ENCODE results near the gene ATP1A3.
"Not testable (repeated sequence)": the region's sequence is repeated elsewhere in the genome, so short reads cannot be mapped to it uniquely, and the experiment has no call there.

ATP1A3 gene

GRCh38 chr19:41998246-41999020 is 4.4 kb upstream of the ATP1A3 start:
- CTCF ChIA-PET, result interaction anchor here (2.9 kb wide), 1 partner anchor 36 kb away, joined by 9 read pairs; no protein-coding TSS in a partner anchor
- no peak overlapping the region for H3K27ac Mint-ChIP-seq
- no peaks in the 10 kb centered on the region for H3K36me3 Mint-ChIP-seq
- H3K4me3 Mint-ChIP-seq, result no peak overlapping the region
- no peaks in the 10 kb centered on the region for H3K9me3 Mint-ChIP-seq
- H3K27me3 Mint-ChIP-seq, result peaks cover 90% of the 10 kb centered on the region
- DNase-seq, result peak; percentile 60
- H3K4me1 Mint-ChIP-seq, result peaks cover 29% of the 10 kb centered on the region

- CTCF ChIA-PET, result interaction anchor here (0.6 to 1.3 kb wide), 2 partner anchors 37 to 155 kb away, joined by 3 to 4 read pairs; no protein-coding TSS in a partner anchor
- DNase-seq, result peak; percentile 31
- Mint-ChIP-seq H3K27me3 (peaks cover 91% of the 10 kb centered on the region), H3K4me3 (no peak overlapping the region), H3K36me3 (no peaks in the 10 kb centered on the region), H3K9me3 (no peaks in the 10 kb centered on the region), H3K4me1 (peaks cover 29% of the 10 kb centered on the region), H3K27ac (no peak overlapping the region)
Measured at GRCh38 chr19:41997851-41998229, 3.8 kb upstream of the ATP1A3 start.

- CTCF ChIA-PET, result interaction anchor here (0.6 to 1.3 kb wide), 3 partner anchors 11 to 155 kb away, joined by 3 to 4 read pairs (median 3); no protein-coding TSS in a partner anchor
Measured at GRCh38 chr19:41997121-41997850, 3.3 kb upstream of the ATP1A3 start.

GRCh38 chr19:41995959-41996797 is 2.1 kb upstream of the ATP1A3 start:
- no peaks in the 10 kb centered on the region for H3K36me3 Mint-ChIP-seq
- H3K27me3 Mint-ChIP-seq, result peaks cover 81% of the 10 kb centered on the region
- no peak overlapping the region for H3K4me3 Mint-ChIP-seq
- no peak overlapping the region for H3K27ac Mint-ChIP-seq
- peaks cover 30% of the 10 kb centered on the region for H3K4me1 Mint-ChIP-seq
- no peaks in the 10 kb centered on the region for H3K9me3 Mint-ChIP-seq
- no peak for DNase-seq
- CTCF ChIA-PET, result interaction anchor here (1.3 kb wide), 1 partner anchor 38 kb away, joined by 4 read pairs; no protein-coding TSS in a partner anchor

More at GRCh38 chr19:41997121-41997850, 3.3 kb upstream of the ATP1A3 start:
- H3K4me3 Mint-ChIP-seq, result no peak overlapping the region
- H3K4me1 Mint-ChIP-seq, result peaks cover 31% of the 10 kb centered on the region
- peak; percentile 67 for DNase-seq
- no peaks in the 10 kb centered on the region for H3K36me3 Mint-ChIP-seq
- peaks cover 91% of the 10 kb centered on the region for H3K27me3 Mint-ChIP-seq
- no peak overlapping the region for H3K27ac Mint-ChIP-seq
- H3K9me3 Mint-ChIP-seq, result no peaks in the 10 kb centered on the region

GRCh38 chr19:41994994-41995958 is 1.2 kb upstream of the ATP1A3 start:
- Mint-ChIP-seq H3K4me1 (peaks cover 30% of the 10 kb centered on the region), H3K27me3 (peaks cover 72% of the 10 kb centered on the region), H3K36me3 (no peaks in the 10 kb centered on the region), H3K9me3 (no peaks in the 10 kb centered on the region), H3K27ac (no peak overlapping the region), H3K4me3 (peak overlapping the region; percentile 13)
- CTCF ChIA-PET, result no interaction called here
- no peak for DNase-seq

GRCh38 chr19:41994521-41994971 is 516 bp upstream of the ATP1A3 start:
- no peaks in the 10 kb centered on the region for H3K36me3 Mint-ChIP-seq
- H3K27me3 Mint-ChIP-seq, result peaks cover 65% of the 10 kb centered on the region
- peak overlapping the region; percentile 13 for H3K4me3 Mint-ChIP-seq
- CTCF ChIA-PET, result no interaction called here
- DNase-seq, result no peak
- H3K9me3 Mint-ChIP-seq, result no peaks in the 10 kb centered on the region
- no peak overlapping the region for H3K27ac Mint-ChIP-seq
- H3K4me1 Mint-ChIP-seq, result peaks cover 30% of the 10 kb centered on the region

- DNase-seq, H3K4me3 Mint-ChIP-seq, H3K36me3 Mint-ChIP-seq, H3K27ac Mint-ChIP-seq, H3K9me3 Mint-ChIP-seq, CTCF ChIA-PET: not testable (repeated sequence)
- H3K27me3 Mint-ChIP-seq, result peaks cover 43% of the 10 kb centered on the region
- peaks cover 18% of the 10 kb centered on the region for H3K4me1 Mint-ChIP-seq
Measured at GRCh38 chr19:41991925-41992569, 2.0 kb downstream of the ATP1A3 start.

- no peaks in the 10 kb centered on the region for H3K9me3 Mint-ChIP-seq
- no peak overlapping the region for H3K27ac Mint-ChIP-seq
- CTCF ChIA-PET, result no interaction called here
- no peaks in the 10 kb centered on the region for H3K36me3 Mint-ChIP-seq
- no peak for DNase-seq
- peaks cover 11% of the 10 kb centered on the region for H3K4me1 Mint-ChIP-seq
- H3K4me3 Mint-ChIP-seq, result no peak overlapping the region
- peaks cover 32% of the 10 kb centered on the region for H3K27me3 Mint-ChIP-seq
Measured at GRCh38 chr19:41991025-41991424, 3.0 kb downstream of the ATP1A3 start.

GRCh38 chr19:41990615-41991014 is 3.4 kb downstream of the ATP1A3 start:
- CTCF ChIA-PET, result no interaction called here
- Mint-ChIP-seq H3K4me1 (peaks cover 11% of the 10 kb centered on the region), H3K27me3 (peaks cover 28% of the 10 kb centered on the region)

GRCh38 chr19:41990028-41990427 is 4.0 kb downstream of the ATP1A3 start:
- H3K4me3 Mint-ChIP-seq, result no peak overlapping the region
- no peaks in the 10 kb centered on the region for H3K9me3 Mint-ChIP-seq
- H3K27me3 Mint-ChIP-seq, result peaks cover 22% of the 10 kb centered on the region
- no peaks in the 10 kb centered on the region for H3K36me3 Mint-ChIP-seq
- no peak for DNase-seq
- CTCF ChIA-PET, result no interaction called here
- no peak overlapping the region for H3K27ac Mint-ChIP-seq
- peaks cover 8% of the 10 kb centered on the region for H3K4me1 Mint-ChIP-seq

More at GRCh38 chr19:41990615-41991014, 3.4 kb downstream of the ATP1A3 start:
- H3K9me3 Mint-ChIP-seq, result no peaks in the 10 kb centered on the region
- H3K36me3 Mint-ChIP-seq, result no peaks in the 10 kb centered on the region
- H3K27ac Mint-ChIP-seq, result no peak overlapping the region
- H3K4me3 Mint-ChIP-seq, result no peak overlapping the region
- DNase-seq, result no peak

- no peaks in the 10 kb centered on the region for H3K36me3 Mint-ChIP-seq
- H3K4me3 Mint-ChIP-seq, result no peak overlapping the region
- H3K27me3 Mint-ChIP-seq, result peaks cover 16% of the 10 kb centered on the region
- CTCF ChIA-PET, result interaction anchor here (0.8 kb wide), 1 partner anchor 46 kb away, joined by 3 read pairs; no protein-coding TSS in a partner anchor
- no peak for DNase-seq
- H3K27ac Mint-ChIP-seq, result no peak overlapping the region
- peaks cover 8% of the 10 kb centered on the region for H3K4me1 Mint-ChIP-seq
- no peaks in the 10 kb centered on the region for H3K9me3 Mint-ChIP-seq
Measured at GRCh38 chr19:41988947-41989346, 5.1 kb downstream of the ATP1A3 start.

- Mint-ChIP-seq H3K27ac (no peak overlapping the region), H3K4me1 (no peaks in the 10 kb centered on the region), H3K4me3 (no peak overlapping the region), H3K36me3 (no peaks in the 10 kb centered on the region), H3K27me3 (peaks cover 1% of the 10 kb centered on the region), H3K9me3 (no peaks in the 10 kb centered on the region)
- DNase-seq, result no peak
- CTCF ChIA-PET, result interaction anchor here (0.6 kb wide), 1 partner anchor 234 kb away, joined by 4 read pairs; no protein-coding TSS in a partner anchor
Measured at GRCh38 chr19:41987141-41987860, 6.7 kb downstream of the ATP1A3 start.

Data from activated naive CD4-positive, alpha-beta T cell treated with anti-CD3 and anti-CD28 coated beads, Interleukin-2, amount 10 ng/mL, durations not matched to agents 7 days and 5 days (primary cell).